CD4-positive, alpha-beta T cell treated with Interleukin-2 at 100 ng/mL for 4 hours (primary cell): ENCODE data around the gene RBM41.
"Not testable (repeated sequence)": the region's sequence is repeated elsewhere in the genome, so short reads cannot be mapped to it uniquely, and the experiment has no call there.

Experiments
- DNase-seq: peaks from one replicate; pipeline ENCODE4 v3.0.0-alpha.2; 2020; ENCODE audit warnings: low spot score

RBM41 gene

DNA sequence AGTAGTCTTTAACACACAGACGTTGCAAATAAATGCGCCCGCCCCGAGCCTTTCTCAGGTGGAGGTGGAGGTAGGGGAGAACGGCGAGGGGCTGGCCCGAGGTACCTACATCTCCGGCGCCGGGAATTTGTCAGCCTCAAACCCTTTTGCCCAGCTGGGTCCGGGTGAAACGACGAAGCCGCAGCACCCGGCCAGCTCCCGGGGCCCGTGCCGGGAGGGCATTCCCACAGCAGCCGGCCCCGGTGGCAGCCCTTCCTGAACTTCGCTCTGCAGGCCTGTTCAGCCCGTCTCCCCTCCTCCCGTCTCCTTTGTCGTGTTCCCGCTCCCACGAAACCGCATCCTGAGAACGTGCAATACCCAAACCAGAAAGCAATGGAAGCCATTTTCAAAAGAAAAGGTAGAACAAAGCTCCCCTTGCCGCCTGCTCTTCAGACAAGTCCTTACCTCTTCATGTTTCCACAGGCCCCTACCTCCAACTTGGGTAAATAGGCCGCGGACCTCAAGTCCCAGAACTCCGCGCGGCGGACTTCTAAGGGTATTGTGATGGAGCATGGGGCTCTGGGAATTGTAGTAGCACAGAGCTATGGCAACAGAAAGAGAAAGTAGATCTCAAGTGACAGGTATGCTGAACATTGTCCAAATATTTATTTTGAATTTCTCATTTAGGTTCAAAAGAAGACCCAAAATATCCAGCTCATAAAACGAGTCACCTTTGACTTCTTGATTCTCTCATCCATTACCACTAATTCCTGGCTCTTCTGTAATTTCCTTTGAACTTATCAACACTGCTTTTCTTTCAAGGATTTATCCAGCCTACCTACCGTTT lies at the start of gene RBM41:
Gene RBM41 (minus strand): TSS at position 501 of the 826 bp plus-strand sequence. CDS start 49 bp downstream, at position 452.
- peak; percentile 78 for DNase-seq

DNA sequence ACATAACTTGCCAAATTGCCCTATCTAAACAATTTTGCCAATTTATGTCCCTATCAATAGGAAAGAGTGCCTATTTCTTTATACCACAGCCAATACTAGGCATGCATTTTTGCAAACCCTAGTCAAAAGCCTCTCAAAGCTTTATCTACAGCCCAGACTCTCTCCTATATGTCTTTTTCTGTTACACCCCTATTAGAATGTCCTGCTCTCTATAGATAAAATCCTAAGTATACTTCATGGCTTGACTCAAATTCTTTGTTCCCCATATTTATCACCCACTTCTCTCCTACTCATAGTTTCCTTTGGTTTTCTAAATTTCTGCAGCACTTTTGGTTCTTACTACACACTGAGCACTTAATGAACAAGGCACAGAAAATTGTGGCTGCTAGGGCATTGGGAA lies 49.6 kb upstream of the RBM41 start:
- DNase-seq = no peak

DNA sequence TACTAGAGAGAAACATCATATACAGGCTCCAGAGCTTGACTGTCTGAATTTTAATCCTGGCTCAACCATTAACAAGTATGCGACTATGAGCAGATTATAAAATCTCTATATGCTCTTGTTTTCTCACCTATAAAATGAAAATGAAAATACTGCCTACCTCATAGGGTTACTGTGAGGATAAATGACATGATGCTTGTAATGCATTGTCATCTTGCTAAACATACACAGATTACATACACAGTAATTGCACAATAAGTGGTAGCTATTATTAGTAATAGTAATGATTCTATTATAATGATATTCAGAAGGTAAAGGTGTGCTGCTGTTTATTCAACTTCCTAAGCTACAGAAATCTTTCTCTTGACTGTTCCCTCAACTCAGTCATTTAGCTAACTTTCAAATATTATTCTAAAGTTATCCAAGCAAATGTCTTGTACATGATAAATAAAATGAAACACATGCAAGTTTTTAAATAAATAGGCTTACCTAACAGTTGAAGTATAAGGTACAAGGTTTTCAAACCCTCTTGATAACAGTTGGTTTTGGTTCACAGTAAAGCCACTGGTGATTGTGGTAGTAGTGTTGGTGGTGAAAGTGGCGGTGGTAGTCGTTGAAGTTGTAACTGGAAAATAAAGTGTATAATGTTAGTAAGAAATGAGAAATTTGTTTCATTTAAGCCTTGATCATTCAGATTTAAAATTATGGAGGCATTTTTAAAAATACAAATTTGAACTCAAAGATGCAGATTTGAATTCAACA lies 48.7 kb upstream of the RBM41 start:
- no peak for DNase-seq

DNA sequence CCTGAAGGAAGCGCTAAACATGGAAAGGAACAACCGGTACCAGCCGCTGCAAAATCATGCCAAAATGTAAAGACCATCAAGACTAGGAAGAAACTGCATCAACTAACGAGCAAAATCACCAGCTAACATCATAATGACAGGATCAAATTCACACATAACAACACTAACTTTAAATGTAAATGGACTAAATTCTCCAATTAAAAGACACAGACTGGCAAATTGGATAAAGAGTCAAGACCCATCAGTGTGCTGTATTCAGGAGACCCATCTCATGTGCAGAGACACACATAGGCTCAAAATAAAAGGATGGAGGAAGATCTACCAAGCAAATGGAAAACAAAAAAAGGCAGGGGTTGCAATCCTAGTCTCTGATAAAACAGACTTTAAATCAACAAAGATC lies 39.0 kb upstream of the RBM41 start:
- DNase-seq = not testable (repeated sequence)

DNA sequence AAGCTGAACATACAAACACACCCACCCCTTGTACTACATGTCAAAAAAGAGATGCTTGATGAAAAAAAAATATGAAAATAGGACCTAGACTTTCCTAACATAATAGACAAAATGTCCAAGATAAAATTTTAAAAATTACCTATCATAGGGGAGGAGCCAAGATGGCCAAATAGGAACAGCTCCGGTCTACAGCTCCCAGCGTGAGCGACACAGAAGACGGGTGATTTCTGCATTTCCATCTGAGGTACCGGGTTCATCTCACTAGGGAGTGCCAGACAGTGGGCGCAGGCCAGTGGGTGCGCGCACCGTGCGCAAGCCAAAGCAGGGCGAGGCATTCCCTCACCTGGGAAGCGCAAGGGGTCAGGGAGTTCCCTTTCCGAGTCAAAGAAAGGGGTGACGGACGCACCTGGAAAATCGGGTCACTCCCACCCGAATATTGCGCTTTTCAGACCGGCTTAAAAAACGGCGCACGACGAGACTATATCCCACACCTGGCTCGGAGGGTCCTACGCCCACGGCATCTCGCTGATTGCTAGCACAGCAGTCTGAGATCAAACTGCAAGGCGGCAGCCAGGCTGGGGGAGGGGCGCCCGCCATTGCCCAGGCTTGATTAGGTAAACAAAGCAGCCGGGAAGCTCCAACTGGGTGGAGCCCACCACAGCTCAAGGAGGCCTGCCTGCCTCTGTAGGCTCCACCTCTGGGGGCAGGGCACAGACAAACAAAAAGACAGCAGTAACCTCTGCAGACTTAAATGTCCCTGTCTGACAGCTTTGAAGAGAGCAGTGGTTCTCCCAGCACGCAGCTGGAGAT lies 37.2 kb upstream of the RBM41 start:
- not testable (repeated sequence) for DNase-seq

DNA sequence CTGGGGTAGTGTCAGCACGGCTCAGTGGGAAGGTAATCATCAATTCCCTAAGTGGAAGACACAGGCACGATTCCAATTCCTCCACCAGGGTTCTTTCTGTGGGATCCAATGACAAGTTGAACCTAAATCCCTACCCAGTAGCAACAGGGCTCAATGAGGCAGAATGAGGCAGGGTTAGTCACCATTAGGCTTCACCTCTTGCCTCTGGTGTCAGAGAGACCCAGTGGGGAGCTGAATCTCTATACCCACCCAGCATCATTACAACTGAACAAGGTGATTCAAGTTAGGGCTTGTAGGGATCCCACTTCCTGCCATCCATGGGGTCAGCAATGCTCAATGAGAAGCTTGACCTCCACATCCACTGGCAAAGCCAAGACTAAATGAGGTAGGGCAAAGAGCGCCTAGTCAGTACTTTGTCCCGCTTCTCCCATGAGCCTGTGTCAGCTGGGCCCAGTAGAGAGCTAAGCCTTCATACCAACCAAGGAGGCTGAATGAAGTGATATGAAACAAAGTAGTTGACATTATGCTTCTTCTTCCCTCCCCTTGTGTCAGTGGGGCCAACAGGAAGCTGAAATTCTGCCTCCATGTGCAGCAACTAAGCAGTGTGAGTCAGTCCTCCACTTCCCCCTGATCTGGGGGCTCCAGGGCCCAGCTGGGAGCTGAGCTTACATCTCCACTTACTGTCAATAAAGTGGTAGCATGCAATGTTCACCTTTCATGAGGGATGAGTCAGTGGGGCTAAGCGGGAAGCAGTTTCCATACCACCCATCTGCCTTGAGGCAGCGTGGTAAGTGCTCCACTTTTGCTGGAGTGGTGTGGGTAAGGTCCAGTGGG lies 36.4 kb upstream of the RBM41 start:
- DNase-seq = peak; percentile 13

DNA sequence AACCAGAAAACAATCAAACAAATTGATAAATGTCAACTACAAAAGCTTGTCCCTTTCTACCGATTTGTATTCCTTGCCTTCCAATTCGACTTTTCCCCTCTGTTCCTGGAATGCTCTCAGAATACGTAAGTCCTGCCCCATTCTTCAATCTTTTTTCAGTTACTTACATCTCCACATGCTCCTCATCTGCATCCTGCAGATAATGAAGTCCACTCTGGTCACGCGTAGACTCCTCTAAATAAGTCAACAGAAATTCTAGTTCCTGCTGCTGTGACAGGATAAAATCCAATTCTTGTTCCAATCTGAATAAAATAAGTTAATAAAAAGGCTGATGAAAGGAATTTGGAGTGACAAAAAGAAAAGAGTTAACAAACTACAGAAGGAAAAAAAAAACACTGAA lies 34.4 kb upstream of the RBM41 start:
- DNase-seq = no peak

DNA sequence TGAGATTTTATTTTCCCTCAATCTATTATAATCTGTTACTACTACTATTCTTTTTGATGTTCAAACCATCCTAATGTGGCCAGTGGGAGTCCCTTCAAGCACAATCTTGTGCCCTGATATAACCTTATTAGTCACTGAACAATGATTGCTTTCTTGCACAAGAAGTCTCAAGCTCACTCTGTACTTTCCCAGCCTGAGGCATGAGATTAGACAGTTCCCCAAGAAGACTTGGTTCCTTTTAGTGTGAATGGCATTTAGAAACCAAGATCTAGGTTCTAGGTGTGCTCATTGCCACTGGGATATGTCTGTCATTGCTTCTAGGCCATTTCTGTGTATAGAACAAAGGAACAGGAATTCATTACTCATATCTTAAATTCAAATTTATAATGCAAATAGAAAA lies 28.0 kb upstream of the RBM41 start:
- DNase-seq = no peak

DNA sequence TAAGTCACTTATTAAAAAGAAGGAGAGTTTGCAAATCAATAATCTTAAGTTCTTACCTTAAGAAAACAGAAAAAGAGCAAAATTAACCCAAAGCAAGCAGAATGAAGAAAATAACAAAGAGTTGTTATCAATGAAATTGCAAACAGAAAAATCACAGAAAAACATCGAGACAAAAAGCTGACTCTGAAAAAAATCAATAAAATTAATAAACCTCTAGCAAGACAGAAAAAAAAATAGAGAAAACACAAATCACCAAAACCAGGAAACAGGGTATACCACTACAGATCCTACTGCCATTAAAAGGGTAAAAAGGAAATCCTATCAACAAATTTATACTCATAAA lies 17.3 kb upstream of the RBM41 start:
- DNase-seq = no peak

DNA sequence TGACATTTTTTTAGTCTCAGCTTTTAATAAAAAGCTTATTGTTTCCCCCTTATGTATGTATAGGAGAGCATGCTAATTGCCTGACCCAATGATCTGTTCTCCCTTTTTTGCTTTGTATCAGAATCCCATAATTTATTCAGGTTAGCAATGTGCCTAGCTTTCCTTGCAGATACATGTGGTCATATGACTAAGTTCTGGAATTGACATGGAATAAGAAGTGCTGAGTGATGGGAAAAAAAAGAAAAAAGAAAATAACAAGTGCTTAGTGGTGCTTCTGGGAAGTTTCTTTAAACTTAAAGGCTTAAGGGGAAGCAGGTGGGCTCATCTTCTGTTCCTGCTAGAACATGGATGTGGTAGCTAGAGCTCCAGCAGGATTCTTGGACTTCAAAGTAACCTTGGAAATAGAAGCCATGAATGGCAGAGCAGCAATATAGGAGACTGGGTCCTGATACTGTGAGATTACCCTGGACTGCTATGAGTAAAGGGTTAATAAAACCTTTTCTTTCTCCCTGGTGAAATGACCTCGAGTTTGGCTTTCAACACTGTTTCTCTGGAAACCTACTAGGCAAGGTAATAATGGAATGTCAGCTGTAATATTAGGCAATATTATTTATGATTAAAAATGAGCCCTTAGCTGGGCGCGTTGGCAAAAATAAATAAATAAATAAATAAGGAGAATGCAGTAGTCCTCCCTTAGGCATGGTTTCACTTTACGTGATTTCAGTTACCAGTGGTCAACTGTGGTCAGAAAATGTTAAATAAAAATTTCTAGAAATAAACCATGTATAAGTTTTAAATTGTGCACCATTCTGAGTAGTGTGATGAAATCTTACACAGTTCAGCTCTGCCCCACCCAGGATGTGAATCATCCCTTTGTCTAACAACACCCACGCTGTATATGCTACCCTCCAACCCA lies 16.7 kb upstream of the RBM41 start:
- peak; percentile 19 for DNase-seq

DNA sequence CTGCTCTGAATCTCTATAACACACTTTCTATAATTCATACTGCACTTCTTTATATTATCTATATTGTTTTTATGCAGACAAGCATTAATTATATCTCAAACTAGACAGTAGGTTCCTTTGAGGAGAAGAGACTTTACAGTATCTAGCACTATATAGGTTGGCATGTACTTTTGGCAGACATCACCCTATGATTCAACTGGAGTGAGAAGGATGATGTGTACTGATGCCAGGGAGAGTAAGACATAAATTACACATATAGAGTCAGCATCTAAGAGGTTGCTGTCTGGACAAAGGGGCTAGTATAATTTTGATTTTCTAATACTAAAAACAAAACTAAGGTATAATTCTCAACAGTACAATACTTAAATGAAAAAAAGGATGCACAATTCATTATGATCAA lies 5.1 kb upstream of the RBM41 start:
- no peak for DNase-seq

DNA sequence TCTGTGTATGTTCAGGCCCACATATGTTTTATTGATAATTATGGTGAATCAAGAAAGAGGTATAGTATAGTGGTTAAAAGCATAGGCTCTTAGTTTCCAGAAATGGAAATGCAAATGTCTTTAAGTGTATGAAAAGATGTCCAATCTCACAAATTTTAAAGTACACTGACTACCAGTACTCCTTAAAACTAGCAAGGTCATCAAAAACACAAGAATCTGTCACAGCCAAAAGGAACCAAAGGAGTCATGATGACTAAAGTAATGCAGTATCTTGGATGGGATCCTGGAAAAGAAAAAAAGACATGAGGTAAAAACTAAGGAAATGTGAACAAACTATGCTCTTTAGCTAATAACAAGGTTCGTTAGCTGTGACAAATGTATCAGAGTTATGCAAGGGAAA lies 661 bp upstream of the RBM41 start:
- DNase-seq = no peak

DNA sequence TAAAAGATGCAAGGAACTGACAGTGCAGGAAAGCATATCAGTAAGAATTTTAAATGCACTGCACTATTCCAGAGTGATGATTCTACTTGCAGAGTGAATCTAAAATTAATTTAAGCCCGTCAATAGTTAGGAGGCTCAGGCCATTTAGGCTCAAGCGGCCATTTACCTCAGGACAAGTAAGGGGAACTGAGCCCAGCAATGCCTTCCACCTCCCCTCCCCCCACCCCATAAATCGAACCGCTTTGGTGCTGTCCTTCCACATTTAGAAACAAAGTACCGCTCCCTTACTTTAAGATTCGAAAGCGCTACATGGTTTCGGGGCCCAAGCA lies 665 bp downstream of the RBM41 start:
- no peak for DNase-seq

DNA sequence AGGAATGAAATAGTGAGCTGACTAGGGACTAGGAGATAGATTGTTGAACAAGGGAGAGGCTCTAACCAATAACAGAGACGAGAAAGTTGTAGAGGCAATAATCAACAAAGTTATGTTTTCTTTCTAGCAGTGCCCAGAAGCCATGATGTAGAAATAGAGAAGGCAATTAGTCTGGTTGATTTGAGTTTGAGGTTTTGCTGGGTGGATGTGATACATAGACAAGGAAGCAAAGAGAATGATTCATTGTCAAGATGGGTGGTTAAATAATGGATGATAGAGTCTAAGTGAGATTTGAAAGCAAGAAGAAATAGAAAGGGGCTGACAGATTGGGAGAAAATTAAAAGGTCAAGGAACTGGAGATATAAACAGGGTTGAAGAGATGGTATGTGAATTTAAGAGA lies 11.2 kb downstream of the RBM41 start:
- no peak for DNase-seq

DNA sequence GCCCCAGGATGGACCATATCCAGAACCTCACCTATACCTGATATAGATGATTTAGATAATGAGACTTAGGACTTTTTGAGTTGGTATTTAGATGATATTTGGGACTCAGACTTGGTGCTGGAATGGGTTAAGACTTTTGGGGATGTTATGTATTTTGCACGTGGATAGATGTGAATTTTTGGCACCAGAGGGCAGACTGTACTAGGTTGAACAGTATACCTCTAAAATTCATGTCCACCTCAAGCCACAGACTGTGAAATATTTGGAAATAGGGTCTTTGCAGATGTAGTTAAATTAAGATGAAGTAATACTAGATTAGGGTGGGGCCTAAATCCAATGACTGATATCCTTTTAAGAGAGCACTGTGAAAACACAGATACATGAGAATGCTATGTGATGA lies 15.6 kb downstream of the RBM41 start:
- no peak for DNase-seq

DNA sequence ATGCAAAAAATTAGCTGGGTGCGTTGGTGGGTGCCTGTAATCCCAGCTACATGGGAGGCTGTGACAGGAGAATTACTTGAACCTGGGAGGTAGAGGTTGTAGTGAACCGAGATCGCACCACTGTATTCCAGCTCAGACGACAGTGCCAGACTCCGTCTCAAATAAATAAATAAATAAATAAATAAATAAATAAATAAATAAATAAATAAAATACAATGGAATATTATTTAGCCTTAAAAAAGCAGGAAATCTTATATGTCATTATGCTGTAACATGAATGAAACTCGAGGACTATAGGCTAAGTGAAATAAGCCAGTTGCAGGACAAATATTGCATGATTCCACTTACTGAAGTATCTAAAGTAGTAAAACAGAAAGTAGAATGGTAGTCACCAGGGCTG lies 42.5 kb downstream of the RBM41 start:
- DNase-seq = no peak

DNA sequence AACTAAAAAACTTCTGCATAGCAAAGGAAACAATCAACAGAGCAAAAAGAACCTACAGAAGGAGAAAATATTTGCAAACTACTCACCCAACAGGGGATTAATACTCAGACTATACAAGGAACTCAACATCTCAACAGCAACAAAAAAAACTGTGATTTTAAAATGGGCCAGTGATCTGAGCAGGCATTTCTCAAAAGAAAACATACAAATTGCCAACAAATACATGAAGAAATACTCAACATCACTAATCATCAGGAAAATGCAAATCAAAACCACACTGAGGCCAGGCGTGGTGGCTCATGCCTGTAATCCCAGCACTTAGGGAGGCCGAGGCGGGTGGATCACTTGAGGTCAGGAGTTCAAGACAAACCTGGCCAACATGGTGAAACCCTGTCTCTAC lies 60.9 kb downstream of the RBM41 start:
- not testable (repeated sequence) for DNase-seq

DNA sequence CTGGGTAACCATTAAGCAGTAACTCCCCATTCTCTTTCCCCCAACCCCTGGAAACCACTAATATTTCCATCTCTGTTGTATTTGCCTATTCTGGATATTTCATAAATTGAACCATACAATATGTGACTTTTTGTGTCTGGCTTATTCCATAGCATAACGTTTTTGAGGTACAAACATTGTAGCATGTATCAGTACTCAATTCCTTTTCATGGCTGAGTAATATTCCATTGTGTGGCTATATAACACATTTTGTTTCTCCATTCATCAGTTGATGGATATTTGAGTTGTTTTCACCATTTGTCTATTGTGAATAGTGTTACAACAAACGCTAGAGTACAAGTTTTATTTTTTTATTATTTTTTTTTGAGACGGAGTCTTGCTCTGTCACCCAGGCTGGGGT lies 63.6 kb downstream of the RBM41 start:
- DNase-seq = no peak

DNA sequence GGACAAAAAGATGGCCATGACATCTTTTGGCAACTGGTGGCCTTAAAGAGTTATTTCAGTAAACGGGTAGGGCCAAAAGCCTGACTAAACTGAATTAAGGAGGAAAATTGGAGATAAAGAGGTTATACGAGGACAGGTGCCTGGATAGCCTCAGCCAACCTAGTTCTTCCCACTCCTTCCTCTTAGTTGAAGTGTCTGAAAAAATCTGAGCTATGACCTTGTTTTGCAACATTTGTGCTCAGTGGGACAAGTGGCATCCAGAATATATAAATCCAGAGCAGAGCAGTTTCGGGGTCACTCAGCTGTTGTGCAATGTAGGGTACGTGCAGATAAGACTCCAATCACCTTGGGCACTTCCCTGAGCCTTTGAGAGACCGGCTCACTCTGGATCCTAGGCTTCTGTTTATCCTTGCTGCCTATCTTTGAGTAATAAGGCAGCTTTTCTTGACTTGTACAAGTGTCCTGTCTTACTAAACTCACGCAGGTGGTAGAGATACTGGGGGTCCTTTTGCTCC lies 68.4 kb downstream of the RBM41 start:
- DNase-seq = no peak

DNA sequence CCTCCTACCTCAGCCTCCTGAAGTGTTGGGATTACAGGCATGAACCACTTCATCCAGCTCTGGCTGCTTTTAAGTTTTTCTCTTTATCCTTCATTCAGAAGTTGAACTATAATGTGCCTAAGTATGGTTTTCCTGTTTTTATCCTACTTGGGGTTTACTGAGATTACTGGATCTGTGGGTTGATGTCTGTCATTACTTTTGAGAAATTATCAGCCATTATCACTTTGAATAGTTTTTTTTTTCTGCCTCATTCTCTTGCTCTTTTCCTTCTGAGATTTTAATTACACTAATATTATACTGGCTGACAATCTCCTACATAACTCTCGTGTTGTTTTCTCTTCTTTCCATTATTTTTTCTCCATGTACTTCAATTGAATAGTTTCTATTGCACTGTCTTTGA lies 71.0 kb downstream of the RBM41 start:
- no peak for DNase-seq

DNA sequence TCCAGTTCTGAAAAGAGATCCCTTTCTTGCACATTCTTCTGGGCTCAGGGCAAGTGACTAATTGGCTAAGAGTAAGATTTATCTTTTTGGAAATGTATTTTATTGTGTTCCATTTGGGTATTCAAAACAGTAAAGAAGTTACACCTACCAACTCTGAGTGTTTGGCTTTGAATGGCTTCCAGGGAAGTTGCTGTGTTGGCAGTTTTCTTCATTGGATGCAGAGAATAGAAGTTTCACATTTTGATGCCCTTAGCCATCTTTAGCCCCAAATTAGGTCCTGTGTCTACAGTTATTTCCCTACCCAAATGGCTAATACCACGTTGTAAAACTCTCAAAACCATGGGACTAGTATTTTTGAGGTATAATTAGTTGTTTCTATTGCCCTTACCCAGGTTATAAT lies 88.9 kb downstream of the RBM41 start:
- no peak for DNase-seq
